Activated CD4-positive, alpha-beta T cell treated with anti-CD3 and anti-CD28 coated beads, Interleukin-2, amount 50 U/mL, for 24 hours (primary cell): ENCODE data around the gene NRG2.

Experiments used
- DNase-seq, 2 donors: peaks; one replicate each; pipeline ENCODE4 v3.0.0-alpha.2; 2020; ENCODE audit warnings: low read depth in 1 of 2, low spot score in 1 of 2

Gene NRG2

DNA sequence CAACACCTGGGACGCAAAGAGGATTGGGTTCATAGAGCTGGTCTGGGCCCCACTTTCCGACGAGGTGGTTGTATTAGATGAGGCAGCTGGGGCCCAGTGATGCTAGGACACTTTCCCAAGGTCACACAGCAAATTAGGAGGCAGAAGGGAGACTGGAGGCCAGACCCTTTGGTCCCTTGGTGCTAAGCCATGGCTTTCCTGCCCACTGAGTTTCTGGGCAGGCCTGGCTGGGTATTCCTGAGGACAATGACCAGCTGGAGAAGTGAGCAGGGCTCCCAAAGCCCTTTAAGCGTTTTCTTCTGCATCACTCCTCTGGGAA is 181.3 kb downstream of the NRG2 start:
- DNase-seq, result no peak

DNA sequence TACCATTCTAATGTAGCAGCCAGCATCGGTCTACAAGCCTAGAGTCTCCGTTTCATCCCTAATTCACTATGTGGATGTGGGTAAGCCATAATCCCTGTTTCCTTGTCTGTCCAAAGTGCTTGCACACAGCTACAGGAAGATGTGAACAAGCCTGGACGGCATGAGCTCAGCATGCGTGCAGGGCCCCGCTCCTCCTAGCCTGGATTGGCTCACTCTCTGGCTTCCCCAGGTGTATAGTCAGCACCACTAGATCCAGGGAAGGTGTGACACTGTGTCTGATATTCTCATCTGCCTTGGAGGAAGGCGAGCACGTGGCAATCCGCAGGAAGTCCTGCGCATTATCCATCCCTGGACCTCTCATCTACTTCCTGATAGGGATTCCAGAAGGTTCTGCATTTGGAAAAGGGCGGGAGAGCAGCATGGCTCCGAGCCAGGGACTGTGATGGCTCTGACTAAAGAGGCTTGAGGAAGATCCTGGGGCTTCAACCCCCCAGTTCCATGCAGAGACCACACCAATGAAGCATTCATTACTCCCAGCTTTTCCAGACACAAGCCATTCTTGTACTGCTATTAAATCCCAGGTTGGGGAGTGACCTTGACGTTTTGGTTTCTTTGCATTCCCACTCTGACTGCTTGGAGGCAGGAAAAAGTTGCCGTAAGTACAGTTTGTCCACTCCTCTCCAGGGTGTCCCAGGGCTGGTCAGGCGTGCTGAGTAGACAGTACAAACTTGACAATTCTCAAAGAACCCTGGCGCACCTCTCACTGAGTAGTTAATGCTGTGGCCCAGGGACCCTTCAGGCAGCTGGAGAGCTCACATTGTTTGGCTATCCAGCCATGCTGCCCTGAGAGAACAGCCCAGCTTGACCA is 181.8 kb downstream of the NRG2 start:
- DNase-seq, result no peak

DNA sequence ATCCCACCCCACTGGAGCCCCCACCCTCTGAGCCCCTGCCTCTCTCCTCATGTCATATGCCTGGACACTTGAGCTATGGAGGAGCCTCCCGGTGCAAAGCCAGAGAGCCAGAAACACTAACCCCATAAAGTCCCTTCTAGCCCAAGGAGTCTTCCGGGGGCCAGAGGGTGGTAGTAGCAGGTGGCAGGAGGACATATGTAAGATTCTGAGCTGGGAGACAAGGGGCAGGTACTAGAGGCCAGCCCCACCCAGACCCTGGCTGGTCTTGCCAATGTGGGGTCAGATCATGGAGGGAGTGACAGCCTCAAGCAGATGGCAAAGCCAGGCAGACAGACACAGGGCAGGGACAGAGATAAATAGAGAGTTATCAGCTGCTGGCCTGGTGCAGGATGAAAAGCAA is 184.1 kb downstream of the NRG2 start:
- DNase-seq, result no peak

- no peak for DNase-seq
Observed at GRCh38 chr5:139856714-139857113, 186.4 kb downstream of the NRG2 start.

DNA sequence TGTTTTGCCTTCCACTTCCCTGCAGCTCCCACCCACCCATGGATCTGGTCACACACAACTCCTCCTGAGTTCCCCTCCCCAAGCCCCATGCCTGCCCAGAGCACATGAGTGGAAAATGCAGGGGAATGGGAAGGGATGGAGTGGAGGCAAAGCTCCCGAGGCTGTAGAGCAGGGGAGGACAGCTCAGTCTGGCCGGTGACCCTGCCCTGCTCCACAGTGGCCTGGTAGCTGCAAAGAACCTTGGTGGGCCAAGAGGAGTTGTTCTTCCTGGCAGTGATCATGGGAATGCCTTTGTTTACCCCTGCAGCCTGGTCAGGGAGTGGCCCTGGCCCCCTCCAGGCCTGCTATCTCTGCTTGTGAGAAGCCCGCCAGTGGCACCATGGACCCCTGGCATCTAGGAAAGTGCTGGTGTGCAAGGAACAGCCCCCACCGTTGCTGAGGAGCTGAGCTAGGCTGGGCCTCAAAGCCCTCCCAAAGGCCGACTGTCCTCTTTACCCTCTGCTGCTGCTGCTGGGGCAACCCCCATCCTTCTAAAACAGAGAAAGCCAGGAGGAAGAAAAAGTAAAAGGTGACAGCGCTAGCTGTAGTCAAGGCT is 187.1 kb downstream of the NRG2 start:
- no peak for DNase-seq

DNA sequence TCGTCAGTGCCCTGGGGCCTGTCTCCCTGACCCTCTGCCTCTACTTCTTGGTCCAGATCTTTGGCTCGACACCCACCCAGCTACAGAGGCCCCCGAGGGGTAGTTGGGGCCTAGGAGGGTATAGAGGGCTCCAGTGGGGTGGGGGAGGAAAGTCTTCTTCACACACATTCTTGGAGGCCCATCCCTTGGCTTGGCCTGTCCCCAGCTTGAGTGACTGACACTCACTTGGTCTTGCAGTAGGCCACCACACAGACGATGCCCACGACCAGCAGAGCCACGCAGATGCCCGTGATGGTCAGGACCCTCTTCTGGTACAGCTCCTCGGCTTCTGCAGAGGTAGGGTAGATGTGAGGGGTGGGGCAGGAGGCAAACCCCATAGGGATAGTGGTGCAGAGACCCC is 187.6 kb downstream of the NRG2 start:
- DNase-seq, result no peak

- DNase-seq, result no peak
Observed at GRCh38 chr5:139854953-139855352, 188.1 kb downstream of the NRG2 start.

DNA sequence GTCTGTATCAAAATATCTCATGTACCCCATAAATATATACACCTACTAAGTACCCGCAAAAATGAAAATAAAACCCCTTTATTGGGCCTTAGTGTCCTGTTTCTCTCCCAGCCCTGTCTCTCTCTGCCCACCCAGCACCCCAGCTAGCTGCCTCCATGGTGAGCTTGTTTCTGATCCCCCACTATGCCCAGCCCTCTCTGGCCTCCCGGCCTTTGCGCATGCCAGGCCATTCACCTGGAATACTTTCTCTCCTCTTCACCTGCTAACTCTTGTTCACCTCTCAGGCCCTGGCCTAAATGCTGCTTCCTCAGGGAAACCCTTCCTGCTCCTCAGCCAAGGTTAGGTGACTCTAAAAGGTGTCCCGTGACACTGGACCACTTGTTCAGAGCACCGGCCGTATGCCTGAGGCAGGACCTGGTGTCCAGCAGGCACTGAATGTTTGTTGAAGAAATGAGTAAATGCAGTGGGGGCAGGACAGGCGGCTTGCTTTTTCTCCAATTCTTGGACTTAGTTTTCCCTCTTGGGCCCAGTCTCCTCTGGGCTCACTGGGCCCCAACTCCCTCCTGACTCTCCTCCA is 189.0 kb downstream of the NRG2 start:
- DNase-seq, result no peak

- DNase-seq, result no peak
Observed at GRCh38 chr5:139852696-139853095, 190.4 kb downstream of the NRG2 start.

- DNase-seq, result no peak
Observed at GRCh38 chr5:139851558-139851957, 191.5 kb downstream of the NRG2 start.

GRCh38 chr5:139850423-139851016 is 192.6 kb downstream of the NRG2 start:
- no peak for DNase-seq

DNA sequence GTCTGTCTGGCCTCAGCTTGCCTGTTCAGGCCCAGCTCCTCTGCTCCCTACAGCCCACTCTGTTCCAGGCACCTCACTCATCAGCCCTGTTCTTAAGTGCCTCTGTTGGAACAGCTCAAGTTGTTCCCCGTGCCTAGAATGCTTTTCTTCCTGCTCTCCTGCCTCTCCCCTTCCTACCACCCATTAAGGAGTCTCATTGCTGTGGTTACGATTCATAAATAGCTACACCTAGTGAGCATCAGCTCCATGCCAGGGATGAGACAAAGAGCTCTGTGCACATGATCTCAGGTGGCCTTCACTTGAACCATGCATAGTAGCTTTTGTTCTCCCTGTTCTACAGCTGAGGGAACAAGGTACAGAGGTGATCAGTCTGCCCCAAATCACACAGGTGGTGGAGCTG is 193.2 kb downstream of the NRG2 start:
- DNase-seq, result no peak

- no peak for DNase-seq
Observed at GRCh38 chr5:139849501-139849900, 193.6 kb downstream of the NRG2 start.

DNA sequence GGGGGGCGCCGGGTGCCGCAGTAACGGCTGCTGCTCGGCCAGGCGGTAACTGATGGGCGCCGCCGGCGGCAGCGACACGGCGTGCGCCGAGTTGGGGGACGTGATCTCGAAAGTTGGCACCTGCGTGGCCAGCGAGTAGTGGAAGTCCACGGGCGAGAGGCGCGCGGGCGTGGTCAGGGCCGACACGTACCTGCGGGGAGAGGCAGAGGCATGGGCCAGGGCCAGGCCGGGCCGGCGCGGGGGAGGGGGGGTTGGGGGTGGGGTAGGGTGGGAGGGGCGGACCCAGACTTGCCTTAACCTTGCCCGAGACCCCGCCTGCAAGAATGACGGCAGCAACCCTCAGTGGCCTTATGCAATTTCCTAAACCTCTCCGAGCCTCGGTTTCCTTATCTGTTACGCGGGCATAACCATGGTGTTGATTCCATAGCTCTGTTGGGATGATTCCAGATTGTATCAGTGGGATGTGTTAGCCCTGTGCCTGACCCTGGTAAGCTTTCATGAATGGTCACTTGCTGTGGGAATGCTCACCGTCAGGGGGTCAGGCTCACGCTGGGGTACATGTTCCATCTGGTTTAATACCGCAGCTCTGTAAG is 194.5 kb downstream of the NRG2 start:
- DNase-seq, result peak in 1 of 2 donors; percentile 4

DNA sequence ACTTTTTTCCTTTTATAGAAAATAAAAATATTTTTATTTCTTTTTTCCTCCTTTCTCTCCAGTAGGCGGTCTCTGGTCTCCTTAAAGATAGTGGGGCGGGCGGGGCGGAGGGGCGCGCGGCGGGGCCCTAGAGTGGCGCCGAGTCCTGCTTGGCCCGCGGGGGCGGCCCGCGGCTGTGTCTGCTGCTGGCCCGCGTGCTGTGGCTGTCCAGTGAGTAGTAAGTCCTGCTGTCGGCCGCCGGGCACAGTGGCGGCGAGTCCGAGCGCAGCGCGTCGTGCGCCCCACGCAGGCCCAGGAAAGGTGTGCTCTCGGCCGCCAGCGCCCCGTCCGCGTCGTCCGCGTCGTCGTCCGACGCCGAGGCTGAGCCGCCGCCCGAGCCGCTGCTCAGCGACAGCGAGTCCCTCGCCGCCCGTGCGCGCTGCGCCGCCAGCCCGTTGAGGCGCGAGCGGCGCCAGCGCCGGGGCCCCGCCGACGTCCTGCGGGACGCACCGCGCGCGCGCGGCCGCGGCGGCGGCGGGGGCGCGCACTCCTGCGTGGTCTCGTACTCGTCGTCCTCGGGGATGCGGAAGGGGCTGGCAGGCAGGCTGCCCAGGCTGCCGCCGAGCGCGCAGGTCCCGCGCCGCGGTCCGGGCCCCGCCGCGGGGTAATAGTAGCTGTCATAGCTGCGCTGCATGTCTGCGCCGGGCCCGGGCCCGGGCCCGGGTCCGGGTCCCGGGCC is 195.2 kb downstream of the NRG2 start:
- DNase-seq, result peak; percentile 56 to 57

- DNase-seq, result no peak
Observed at GRCh38 chr5:139847091-139847490, 196.0 kb downstream of the NRG2 start.

DNA sequence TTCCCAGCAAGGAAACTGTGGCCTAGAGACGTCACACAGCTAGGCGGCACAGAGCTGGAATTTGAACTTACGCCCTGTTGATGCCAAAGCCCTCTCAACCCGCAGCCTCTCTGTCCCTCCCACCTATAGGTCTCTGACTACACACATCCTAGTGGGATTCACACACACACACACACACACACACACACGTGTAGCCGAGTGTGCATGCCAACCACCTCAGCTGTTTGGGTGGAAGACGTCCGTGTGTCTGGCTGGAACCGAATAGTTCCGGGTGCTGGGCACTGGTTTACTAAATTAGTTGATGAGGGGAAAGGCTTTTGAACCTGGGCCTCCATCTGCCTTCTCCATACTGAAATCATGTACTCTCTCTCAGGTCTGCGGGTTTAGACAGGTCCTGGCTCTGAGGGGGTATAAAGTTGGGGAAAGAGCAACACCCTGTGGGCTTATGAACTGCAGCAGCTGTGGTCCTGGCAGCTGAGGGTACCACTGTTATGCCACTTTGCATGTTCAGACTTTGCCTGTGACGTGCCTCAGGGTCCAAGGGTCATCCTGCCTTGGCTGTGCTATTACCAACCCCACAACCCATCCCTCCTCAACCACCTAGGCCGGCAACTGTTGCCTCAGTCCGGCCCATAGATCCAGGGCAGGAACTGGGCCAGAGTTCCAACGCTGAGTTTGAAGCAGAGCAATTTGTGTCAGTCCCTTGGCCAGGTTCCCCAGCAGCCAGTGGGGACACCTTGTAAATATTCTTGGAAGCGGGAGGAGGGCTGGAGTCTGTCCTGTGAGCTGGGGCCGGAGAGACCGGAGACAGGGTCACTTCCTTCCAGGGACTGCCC is 197.0 kb downstream of the NRG2 start:
- DNase-seq, result no peak

- DNase-seq, result peak; percentile 38 to 54
Observed at GRCh38 chr5:139844472-139845145, 198.5 kb downstream of the NRG2 start.

GRCh38 chr5:139843991-139844390 is 199.1 kb downstream of the NRG2 start:
- DNase-seq, result no peak

DNA sequence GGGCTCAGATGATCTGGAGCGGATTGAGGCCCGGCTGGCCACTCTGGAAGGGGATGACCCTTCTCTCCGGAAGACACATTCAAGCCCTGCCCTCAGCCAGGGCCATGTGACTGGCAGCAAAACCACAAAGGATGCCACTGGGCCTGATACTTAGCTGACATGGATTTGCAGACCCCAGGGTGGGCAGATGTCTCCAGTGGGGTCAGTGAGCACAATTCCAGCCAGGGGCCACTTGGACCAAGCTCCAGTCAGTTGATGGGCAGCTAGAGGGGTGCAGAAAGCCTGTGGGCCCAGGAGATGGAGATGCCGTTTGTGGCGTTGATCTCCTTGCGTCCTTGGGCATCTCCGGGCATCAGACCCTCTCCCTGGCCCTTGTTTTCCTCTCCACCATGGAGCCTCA is 200.8 kb downstream of the NRG2 start:
- DNase-seq, result no peak
